Activated CD4-positive, alpha-beta T cell treated with anti-CD3 and anti-CD28 coated beads, Interleukin-2, amount 50 U/mL, for 24 hours (primary cell): ENCODE results near the gene CIART.
"Not testable (repeated sequence)": the region's sequence is repeated elsewhere in the genome, so short reads cannot be mapped to it uniquely, and the experiment has no call there.

Experiments used
- DNase-seq, 2 donors: peaks; one replicate each; pipeline ENCODE4 v3.0.0-alpha.2; 2020; ENCODE audit warnings: low read depth in 1 of 2, low spot score in 1 of 2

CIART gene

GRCh38 chr1:150281758-150282557 lies at the start of gene CIART:
Gene CIART, plus strand, starts transcription at chr1:150282554. Its CDS starts 714 bp downstream, at chr1:150283268.
- DNase-seq, result peak; percentile 41 to 70

GRCh38 chr1:150232921-150233320 lies 49.4 kb upstream of the CIART start:
- DNase-seq, result not testable (repeated sequence)

GRCh38 chr1:150233359-150234308 lies 48.7 kb upstream of the CIART start:
- DNase-seq, result peak; percentile 21 to 23

- no peak for DNase-seq
Observed at GRCh38 chr1:150234309-150234565, 48.1 kb upstream of the CIART start.

GRCh38 chr1:150234566-150235293 lies 47.6 kb upstream of the CIART start:
- peak; percentile 73 to 82 for DNase-seq

- peak; percentile 9 to 21 for DNase-seq
Observed at GRCh38 chr1:150235294-150235851, 47.0 kb upstream of the CIART start.

GRCh38 chr1:150235852-150236613 lies 46.3 kb upstream of the CIART start, which contains the start of gene ANP32E:
Gene ANP32E, minus strand, starts transcription at chr1:150236112. Its CDS starts 326 bp downstream, at chr1:150235786.
- peak; percentile 80 to 92 for DNase-seq

GRCh38 chr1:150236614-150237100 lies 45.7 kb upstream of the CIART start:
- no peak for DNase-seq

GRCh38 chr1:150237176-150237575 lies 45.2 kb upstream of the CIART start:
- not testable (repeated sequence) for DNase-seq

GRCh38 chr1:150237746-150238145 lies 44.6 kb upstream of the CIART start:
- DNase-seq, result no peak

- DNase-seq, result no peak
Observed at GRCh38 chr1:150243003-150243402, 39.4 kb upstream of the CIART start.

- no peak for DNase-seq
Observed at GRCh38 chr1:150249936-150250335, 32.4 kb upstream of the CIART start.

- no peak for DNase-seq
Observed at GRCh38 chr1:150256198-150256553, 26.2 kb upstream of the CIART start.

- no peak for DNase-seq
Observed at GRCh38 chr1:150256554-150257341, 25.6 kb upstream of the CIART start.

GRCh38 chr1:150257624-150258585 lies 24.4 kb upstream of the CIART start, which contains the start of gene CA14:
Gene CA14, plus strand, starts transcription at chr1:150257774. Its CDS starts 355 bp downstream, at chr1:150258129.
- DNase-seq, result no peak

- DNase-seq, result no peak
Observed at GRCh38 chr1:150259217-150259616, 23.1 kb upstream of the CIART start.

- no peak for DNase-seq
Observed at GRCh38 chr1:150259758-150260669, 22.3 kb upstream of the CIART start.
